K562 (cell line): Measurements from ENCODE around the gene PCDH12. TPM values are rescaled to one million over a fixed set of nuclear protein-coding genes. Genes with fewer than 3 reads are reported as not detected.

Source experiments
- ATAC-seq: fragments of 200-7000 bp; cut with Tn5 transposase; 3 replicates; pipeline ENCODE4 v1.9.1; 2020; ENCODE audit warnings: moderate library complexity
- BruUV-seq: library from RNA; stranded (reverse); fragments of 400-500 nt; replicated peaks from 2 replicates; lab custom pipeline; 2021; lab: Mats Ljungman, UMichigan
- CTCF ChIA-PET: fragments of 300-600 bp; formaldehyde crosslinking; extraction: SDS; loops from one replicate; lab custom pipeline; 2021; ENCODE audit warnings: low intra/inter-chr PET ratio; lab: Yijun Ruan, JAX
- POLR2A ChIA-PET: fragments of 300-600, 350-650 bp; sonication (Branson Sonifier 250); formaldehyde crosslinking; extraction: SDS; loops from one replicate; lab custom pipeline; 2021; ENCODE audit warnings: antibody characterized with exemption, inconsistent platforms; lab: Yijun Ruan, JAX
- DNase-seq, 4 experiments: peaks; one replicate each; pipeline versions ENCODE4 v3.0.0 to v3.0.0-alpha.2; 2011 to 2018; ENCODE audit warnings: low spot score in 3 of 4, mixed read lengths in 3 of 4; ENCODE audit errors: extremely low read depth in 1 of 4
- FAIRE-seq: peaks from 2 replicates; lab custom pipeline; 2011; peaks lifted over from hg19 to GRCh38; lab: Jason Lieb, UNC
- H2AFZ ChIP-seq: 2 replicates; pipeline ENCODE4 v1.6.0; 2011; ENCODE audit warnings: low read depth, low read length, control low read depth, inconsistent platforms
- H3K27ac ChIP-seq: fragments of 200-600 bp; 3 replicates; pipeline ENCODE4 v1.8.0; 2011; ENCODE audit warnings: low read depth, mild to moderate bottlenecking, control low read depth, inconsistent platforms, low read length, moderate library complexity, mixed read lengths; ENCODE audit errors: extremely low read depth
- H3K27me3 ChIP-seq, 2 experiments: fragments of 300-600 bp in 1 of 2; 2 replicates in 1 of 2; 3 replicates in 1 of 2; pipeline versions ENCODE4 v1.6.0 to v1.8.0; 2011; ENCODE audit warnings: inconsistent platforms in 2 of 2, low read length in 2 of 2, mild to moderate bottlenecking in 1 of 2, mixed read lengths in 1 of 2, moderate library complexity in 1 of 2; ENCODE audit not compliant: control insufficient read depth in 2 of 2, insufficient read depth in 2 of 2
- H3K36me3 ChIP-seq: fragments of 300-600 bp; 3 replicates; pipeline ENCODE4 v1.8.0; 2011; ENCODE audit warnings: mild to moderate bottlenecking, low read length, inconsistent platforms; ENCODE audit not compliant: control insufficient read depth, insufficient read depth
- H3K4me1 ChIP-seq, 2 experiments: fragments of 200-600 bp in 1 of 2; replicated peaks in 1 of 2; 2 replicates in 1 of 2; 3 replicates in 1 of 2; pipeline versions ENCODE4 v1.5.1 to v1.8.0; 2011; ENCODE audit warnings: inconsistent platforms in 2 of 2, low read length in 2 of 2, mild to moderate bottlenecking in 1 of 2, mixed read lengths in 1 of 2, moderate library complexity in 1 of 2; ENCODE audit not compliant: control insufficient read depth in 2 of 2, insufficient read depth in 2 of 2
- H3K4me2 ChIP-seq: 2 replicates; pipeline ENCODE4 v1.6.1; 2011; ENCODE audit warnings: low read length, control low read depth, inconsistent platforms, mixed read lengths; ENCODE audit not compliant: insufficient read depth
- H3K4me3 ChIP-seq: fragments of 200-600 bp; sonication (generic), shearing (Covaris generic); 2 replicates; pipeline ENCODE4 v1.5.1; 2016; ENCODE audit warnings: control low read depth, inconsistent platforms
- H3K79me2 ChIP-seq: fragments of 200-600 bp; 3 replicates; pipeline ENCODE4 v1.8.0; 2011; ENCODE audit warnings: low read length, inconsistent platforms; ENCODE audit not compliant: control insufficient read depth, insufficient read depth
- H3K9ac ChIP-seq, 2 experiments: 2 replicates each; pipeline versions ENCODE4 v1.6.0 to v1.6.1; 2011; ENCODE audit warnings: low read depth in 2 of 2, low read length in 2 of 2, control low read depth in 1 of 2, inconsistent platforms in 1 of 2, mild to moderate bottlenecking in 1 of 2, mixed read lengths in 1 of 2; ENCODE audit not compliant: insufficient read depth in 1 of 2
- H3K9me1 ChIP-seq: one replicate; pipeline ENCODE4 v1.6.0; 2011; ENCODE audit warnings: inconsistent platforms, mild to moderate bottlenecking, low read length, moderate library complexity; ENCODE audit not compliant: control insufficient read depth, insufficient read depth
- H3K9me3 ChIP-seq: replicated peaks from 2 replicates; pipeline ENCODE4 v1.5.1; 2011; ENCODE audit warnings: low read depth, low read length, inconsistent platforms; ENCODE audit not compliant: control insufficient read depth, insufficient read depth
- H4K20me1 ChIP-seq: replicated peaks from 2 replicates; pipeline ENCODE4 v1.6.1; 2011; ENCODE audit warnings: low read length, inconsistent platforms, mixed read lengths; ENCODE audit not compliant: control insufficient read depth, insufficient read depth
- EGR1 ChIP-seq: fragments of 450-650 bp; conservative IDR thresholded peaks from 2 replicates; pipeline ENCODE4 v1.6.1; 2017; ENCODE audit warnings: mild to moderate bottlenecking
- HDGF ChIP-seq: fragments of 450-650 bp; IDR thresholded peaks from 2 replicates; pipeline ENCODE4 v1.6.1; 2016
- HNRNPLL ChIP-seq: fragments of 200-400 bp; formaldehyde crosslinking; IDR thresholded peaks from 2 replicates; pipeline ENCODE4 v1.6.1; 2017; ENCODE audit warnings: low read length, low read depth, mild to moderate bottlenecking; ENCODE audit not compliant: poor library complexity, severe bottlenecking
- MYC ChIP-seq, 2 experiments: fragments of 250-450 bp in 1 of 2; sonication (Bioruptor Pico) in 1 of 2; IDR thresholded peaks; 2 replicates each; pipeline versions ENCODE4 v1.5.1 to v1.6.1; 2012 to 2021; ENCODE audit warnings: low read depth in 2 of 2, borderline replicate concordance in 1 of 2, improper control_type of control experiment in 1 of 2, low read length in 1 of 2, mild to moderate bottlenecking in 1 of 2, moderate library complexity in 1 of 2
- NFE2 ChIP-seq: IDR thresholded peaks from 2 replicates; pipeline ENCODE4 v1.6.1; 2014; ENCODE audit warnings: antibody characterized with exemption, low read depth
- NFIC ChIP-seq: fragments of 450-650 bp; IDR thresholded peaks from 2 replicates; pipeline ENCODE4 v1.6.1; 2017; ENCODE audit warnings: mild to moderate bottlenecking, inconsistent platforms
- NR3C1 ChIP-seq: sonication (generic); formaldehyde crosslinking; IDR thresholded peaks from 2 replicates; pipeline ENCODE4 v1.8.1; 2022; ENCODE audit warnings: missing genetic modification reagents
- NR4A1 ChIP-seq, 2 experiments: fragments of 250-450 bp in 1 of 2; fragments of 450-650 bp in 1 of 2; sonication (Bioruptor Pico) in 1 of 2; IDR thresholded peaks; 2 replicates each; pipeline versions ENCODE4 v1.4.0 to v1.6.1; 2016 to 2020; ENCODE audit warnings: mild to moderate bottlenecking in 2 of 2, missing compliant biosample characterization in 1 of 2, missing genetic modification characterization in 1 of 2, moderate library complexity in 1 of 2
- PTBP1 ChIP-seq: fragments of 200-400 bp; formaldehyde crosslinking; IDR thresholded peaks from 2 replicates; pipeline ENCODE4 v1.6.1; 2017; ENCODE audit warnings: low read depth, low read length
- SMAD1 ChIP-seq: fragments of 150-350 bp; IDR thresholded peaks from 2 replicates; pipeline ENCODE4 v1.6.1; 2014; ENCODE audit warnings: low read length, low read depth; ENCODE audit not compliant: partially characterized antibody
- SP1 ChIP-seq: sonication (generic); formaldehyde crosslinking; IDR thresholded peaks from 2 replicates; pipeline ENCODE4 v1.8.1; 2022; ENCODE audit warnings: mild to moderate bottlenecking, missing genetic modification reagents
- TAL1 ChIP-seq: fragments of 450-650 bp; IDR thresholded peaks from 2 replicates; pipeline ENCODE4 v1.6.1; 2016; ENCODE audit warnings: mild to moderate bottlenecking
- ZSCAN29 ChIP-seq: fragments of 450-650 bp; IDR thresholded peaks from 2 replicates; pipeline ENCODE4 v1.6.1; 2017
- WGBS: fragments of 100-300 bp; shearing (Covaris generic); methylation state at CpG from one replicate; pipeline ENCODE4 v1.1.6; 2016; ENCODE audit warnings: low coverage, mixed read lengths; ENCODE audit not compliant: insufficient coverage; ENCODE audit errors: missing lambda C conversion rate; 5-methylcytosine and 5-hydroxymethylcytosine counted together
- in situ Hi-C: fragments of 300-500 bp; cut with MboI; formaldehyde crosslinking; loops from 4 replicates; pipeline ENCODE4 v1.15.0; 2018; ENCODE audit warnings: inconsistent platforms, mixed read lengths
- intact Hi-C: fragments of 100-400 bp; cut with micrococcal nuclease; formaldehyde crosslinking; loops from 2 replicates; pipeline ENCODE4 v1.14.2; 2022
- polyA plus RNA-seq, 8 experiments: library from polyadenylated mRNA; depleted of rRNA in 4 of 8; stranded (reverse) in 5 of 8; unstranded in 3 of 8; fragments of >200 nt; fragmentation: Nextera tagmentation in 2 of 8; fragmentation: Illumina TruSeq in 1 of 8; extraction: Ambion mirVana in 2 of 8; extraction: Trizol in 1 of 8; gene quantifications; 2 replicates each; pipeline versions ENCODE4 v1.2.1 to v1.2.3, GENCODE V29; 2011 to 2014; ENCODE audit warnings: inconsistent platforms in 1 of 8, missing spikeins in 1 of 8
- total RNA-seq, 7 experiments: library from RNA; depleted of rRNA in 6 of 7; stranded (reverse); fragments of >200 nt in 6 of 7; fragmentation: Illumina TruSeq in 2 of 7; extraction: Trizol in 2 of 7; gene quantifications; 2 replicates each; pipeline versions ENCODE4 v1.2.1 to v1.2.3, GENCODE V29; 2011 to 2021; ENCODE audit warnings: low replicate concordance in 1 of 7
- TF ChIP-seq, protein P1 (sequence below): sonication (generic); formaldehyde crosslinking; IDR thresholded peaks from 2 replicates; pipeline ENCODE4 v1.8.1; 2023; ENCODE audit warnings: mild to moderate bottlenecking, missing genetic modification reagents, moderate library complexity
- TF ChIP-seq, protein P2 (sequence below): fragments of 450-650 bp; formaldehyde crosslinking; IDR thresholded peaks from 2 replicates; pipeline ENCODE4 v1.4.0; 2022; ENCODE audit warnings: missing genetic modification characterization
- TF ChIP-seq, protein P3 (sequence below), 2 experiments: fragments of 450-650 bp; IDR thresholded peaks; 2 replicates each; pipeline ENCODE4 v1.6.1; 2016

PCDH12 gene
- total and polyA plus RNA-seq, 9 of the 15 experiments (the other 6 are each of a cell fraction or from before 2014, with no cell fraction given) = 0.01 to 0.04 (median 0.01) TPM; not detected in 4

DNA sequence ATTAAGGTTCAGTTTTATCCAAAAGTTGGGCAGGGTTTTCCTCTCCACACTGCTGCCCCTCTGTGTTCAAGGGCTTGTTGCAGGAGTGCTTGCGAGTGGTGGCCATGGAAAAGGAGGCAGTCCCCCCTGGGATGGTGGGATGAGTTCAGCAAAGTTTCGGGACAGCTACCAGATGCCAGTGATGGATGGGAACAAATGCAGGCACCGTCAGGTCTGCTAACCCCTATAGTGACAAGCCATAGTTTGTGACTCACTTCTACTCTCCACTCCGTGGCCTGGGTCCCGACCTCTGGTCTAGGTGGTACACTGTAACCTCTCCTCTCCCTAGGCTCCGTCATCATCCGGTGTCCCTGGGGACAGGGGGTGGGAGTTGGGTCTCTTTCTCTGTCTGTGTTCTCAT lies 7.1 kb upstream of the PCDH12 start:
- H3K36me3 ChIP-seq = no peaks in the 10 kb centered on the region
- no peak for FAIRE-seq
- no peak for DNase-seq
- H2AFZ ChIP-seq = peak overlapping the region; percentile 63
- no peak overlapping the region for H3K4me2 ChIP-seq
- intact Hi-C loops = loop anchor here (10.0 kb wide), 3 partner anchors 150 to 300 kb away; no protein-coding TSS in a partner anchor
- H3K79me2 ChIP-seq = peaks cover 11% of the 10 kb centered on the region
- ChIA-PET POLR2A (no interaction called here), CTCF (no interaction called here)
- H3K4me1 ChIP-seq = peaks cover 8 to 19% of the 10 kb centered on the region in 2 experiments
- BruUV-seq = no TSS peak
- in situ Hi-C loops = no loop called here
- no peaks in the 10 kb centered on the region for H3K9me3 ChIP-seq
- no peak overlapping the region for H3K4me3 ChIP-seq
- no peaks in the 10 kb centered on the region for H3K9me1 ChIP-seq
- 59% methylated on average over 7 of the region's 7 CpGs for WGBS
- H4K20me1 ChIP-seq = 0 out of 2 replicates have a peak, but pooled peaks cover 5% of the 10 kb centered on the region
- no peak overlapping the region for H3K27ac ChIP-seq
- TF ChIP-seq, protein P1, sequence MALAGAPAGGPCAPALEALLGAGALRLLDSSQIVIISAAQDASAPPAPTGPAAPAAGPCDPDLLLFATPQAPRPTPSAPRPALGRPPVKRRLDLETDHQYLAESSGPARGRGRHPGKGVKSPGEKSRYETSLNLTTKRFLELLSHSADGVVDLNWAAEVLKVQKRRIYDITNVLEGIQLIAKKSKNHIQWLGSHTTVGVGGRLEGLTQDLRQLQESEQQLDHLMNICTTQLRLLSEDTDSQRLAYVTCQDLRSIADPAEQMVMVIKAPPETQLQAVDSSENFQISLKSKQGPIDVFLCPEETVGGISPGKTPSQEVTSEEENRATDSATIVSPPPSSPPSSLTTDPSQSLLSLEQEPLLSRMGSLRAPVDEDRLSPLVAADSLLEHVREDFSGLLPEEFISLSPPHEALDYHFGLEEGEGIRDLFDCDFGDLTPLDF (CRISPR knock-in tag) = no peak
- TF ChIP-seq, protein P2, sequence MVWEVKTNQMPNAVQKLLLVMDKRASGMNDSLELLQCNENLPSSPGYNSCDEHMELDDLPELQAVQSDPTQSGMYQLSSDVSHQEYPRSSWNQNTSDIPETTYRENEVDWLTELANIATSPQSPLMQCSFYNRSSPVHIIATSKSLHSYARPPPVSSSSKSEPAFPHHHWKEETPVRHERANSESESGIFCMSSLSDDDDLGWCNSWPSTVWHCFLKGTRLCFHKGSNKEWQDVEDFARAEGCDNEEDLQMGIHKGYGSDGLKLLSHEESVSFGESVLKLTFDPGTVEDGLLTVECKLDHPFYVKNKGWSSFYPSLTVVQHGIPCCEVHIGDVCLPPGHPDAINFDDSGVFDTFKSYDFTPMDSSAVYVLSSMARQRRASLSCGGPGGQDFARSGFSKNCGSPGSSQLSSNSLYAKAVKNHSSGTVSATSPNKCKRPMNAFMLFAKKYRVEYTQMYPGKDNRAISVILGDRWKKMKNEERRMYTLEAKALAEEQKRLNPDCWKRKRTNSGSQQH (CRISPR knock-in tag) = no peak
- no peak for TF ChIP-seq NFIC
- no peak for TF ChIP-seq HNRNPLL
- TF ChIP-seq NFE2 = no peak
- no peak for TF ChIP-seq PTBP1
- TF ChIP-seq NR3C1 (CRISPR knock-in tag) = no peak
- no peak for TF ChIP-seq ZSCAN29
- TF ChIP-seq EGR1 = no peak
- no peak for TF ChIP-seq HDGF
- no peak for TF ChIP-seq SMAD1
- no peak for TF ChIP-seq SP1 (CRISPR knock-in tag)
- TF ChIP-seq TAL1 = no peak
- no peak for TF ChIP-seq MYC (IDR thresholded peaks at IDR 0.05; ENCODE audit: low read depth, low read length)
- no peak for TF ChIP-seq MYC (CRISPR knock-in tag; IDR thresholded peaks at IDR 0.05; ENCODE audit: borderline replicate concordance, low read depth)
- TF ChIP-seq, protein P3, sequence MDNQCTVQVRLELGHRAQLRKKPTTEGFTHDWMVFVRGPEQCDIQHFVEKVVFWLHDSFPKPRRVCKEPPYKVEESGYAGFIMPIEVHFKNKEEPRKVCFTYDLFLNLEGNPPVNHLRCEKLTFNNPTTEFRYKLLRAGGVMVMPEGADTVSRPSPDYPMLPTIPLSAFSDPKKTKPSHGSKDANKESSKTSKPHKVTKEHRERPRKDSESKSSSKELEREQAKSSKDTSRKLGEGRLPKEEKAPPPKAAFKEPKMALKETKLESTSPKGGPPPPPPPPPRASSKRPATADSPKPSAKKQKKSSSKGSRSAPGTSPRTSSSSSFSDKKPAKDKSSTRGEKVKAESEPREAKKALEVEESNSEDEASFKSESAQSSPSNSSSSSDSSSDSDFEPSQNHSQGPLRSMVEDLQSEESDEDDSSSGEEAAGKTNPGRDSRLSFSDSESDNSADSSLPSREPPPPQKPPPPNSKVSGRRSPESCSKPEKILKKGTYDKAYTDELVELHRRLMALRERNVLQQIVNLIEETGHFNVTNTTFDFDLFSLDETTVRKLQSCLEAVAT (IDR thresholded peaks at IDR 0.05) = no peak
- TF ChIP-seq NR4A1 (CRISPR knock-in tag; IDR thresholded peaks at IDR 0.05) = no peak
- TF ChIP-seq NR4A1 (tag; IDR thresholded peaks at IDR 0.05) = no peak
- TF ChIP-seq, all 486 proteins: peak for 0
- ATAC-seq = no peak
- H3K9ac ChIP-seq = no peak overlapping the region
- H3K27me3 ChIP-seq = no peaks in the 10 kb centered on the region
